Measurements from ENCODE around the gene TRAPPC12.

Gene TRAPPC12

DNA sequence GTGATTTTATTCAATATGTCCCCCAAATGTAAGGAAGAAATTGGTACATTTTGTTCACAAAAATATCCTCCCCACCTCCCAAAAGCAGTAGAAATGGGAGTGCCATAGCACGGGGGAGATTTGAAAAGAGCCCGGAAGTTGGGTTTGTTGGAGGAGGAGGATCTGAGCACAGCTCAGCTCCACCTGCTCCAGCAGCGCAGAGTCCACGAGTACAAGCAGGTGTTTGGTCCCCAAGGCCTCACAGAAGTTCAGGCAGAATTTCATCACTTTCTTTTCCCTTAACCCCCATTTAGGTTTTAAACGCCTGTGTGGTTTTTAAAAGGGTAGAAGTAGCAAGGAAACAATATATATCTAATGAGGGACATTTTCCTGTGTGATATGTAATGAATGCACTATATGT is 56.0 kb downstream of the TRAPPC12 start:
- H3K27ac ChIP-seq (ENCODE audit: poor library complexity, severe bottlenecking): no peak overlapping the region
- no peaks in the 10 kb centered on the region for H3K27me3 ChIP-seq (ENCODE audit: insufficient read depth, poor library complexity, severe bottlenecking)
- no peaks in the 10 kb centered on the region for H3K9me3 ChIP-seq (ENCODE audit: severe bottlenecking)
- TF ChIP-seq, protein P1, sequence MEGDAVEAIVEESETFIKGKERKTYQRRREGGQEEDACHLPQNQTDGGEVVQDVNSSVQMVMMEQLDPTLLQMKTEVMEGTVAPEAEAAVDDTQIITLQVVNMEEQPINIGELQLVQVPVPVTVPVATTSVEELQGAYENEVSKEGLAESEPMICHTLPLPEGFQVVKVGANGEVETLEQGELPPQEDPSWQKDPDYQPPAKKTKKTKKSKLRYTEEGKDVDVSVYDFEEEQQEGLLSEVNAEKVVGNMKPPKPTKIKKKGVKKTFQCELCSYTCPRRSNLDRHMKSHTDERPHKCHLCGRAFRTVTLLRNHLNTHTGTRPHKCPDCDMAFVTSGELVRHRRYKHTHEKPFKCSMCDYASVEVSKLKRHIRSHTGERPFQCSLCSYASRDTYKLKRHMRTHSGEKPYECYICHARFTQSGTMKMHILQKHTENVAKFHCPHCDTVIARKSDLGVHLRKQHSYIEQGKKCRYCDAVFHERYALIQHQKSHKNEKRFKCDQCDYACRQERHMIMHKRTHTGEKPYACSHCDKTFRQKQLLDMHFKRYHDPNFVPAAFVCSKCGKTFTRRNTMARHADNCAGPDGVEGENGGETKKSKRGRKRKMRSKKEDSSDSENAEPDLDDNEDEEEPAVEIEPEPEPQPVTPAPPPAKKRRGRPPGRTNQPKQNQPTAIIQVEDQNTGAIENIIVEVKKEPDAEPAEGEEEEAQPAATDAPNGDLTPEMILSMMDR (IDR thresholded peaks at IDR 0.05; ENCODE audit: poor library complexity, severe bottlenecking): no peak
- no peaks in the 10 kb centered on the region for H3K4me1 ChIP-seq (ENCODE audit: insufficient read depth, poor library complexity, severe bottlenecking)
- no peak for ATAC-seq (ENCODE audit: low read depth)
- no peak for DNase-seq (ENCODE audit: low spot score)
- H3K4me3 ChIP-seq (ENCODE audit: severe bottlenecking): no peak overlapping the region
- peaks cover 23% of the 10 kb centered on the region for H3K36me3 ChIP-seq (ENCODE audit: low read depth)

DNA sequence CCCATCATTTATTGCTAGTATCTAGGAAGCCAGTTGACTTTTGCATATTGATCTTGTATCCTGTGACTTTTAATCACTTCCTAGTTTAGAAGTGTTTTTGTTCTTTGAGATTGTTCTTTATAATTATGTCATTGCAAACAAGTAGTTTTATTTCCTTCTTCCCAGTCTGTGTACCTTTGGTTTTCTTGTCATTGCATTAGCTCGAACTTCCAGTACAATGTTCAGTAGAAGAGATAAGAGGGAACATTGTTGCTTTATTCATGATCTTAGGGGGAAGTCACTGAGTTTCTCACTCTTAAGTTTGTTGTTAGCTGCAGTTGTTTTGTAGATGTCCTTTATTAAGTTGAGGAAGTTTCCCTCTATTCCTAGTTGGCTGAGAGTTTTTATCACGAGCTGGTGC is 61.0 kb downstream of the TRAPPC12 start:
- TF ChIP-seq, protein P1 (IDR thresholded peaks at IDR 0.05; ENCODE audit: poor library complexity, severe bottlenecking): no peak
- Histone ChIP-seq H3K27me3 (ENCODE audit: insufficient read depth, poor library complexity, severe bottlenecking) (no peaks in the 10 kb centered on the region), H3K4me3 (ENCODE audit: severe bottlenecking) (no peak overlapping the region), H3K27ac (ENCODE audit: poor library complexity, severe bottlenecking) (no peak overlapping the region), H3K36me3 (ENCODE audit: low read depth) (peaks cover 30% of the 10 kb centered on the region), H3K4me1 (ENCODE audit: insufficient read depth, poor library complexity, severe bottlenecking) (no peaks in the 10 kb centered on the region), H3K9me3 (ENCODE audit: severe bottlenecking) (no peaks in the 10 kb centered on the region)
- ATAC-seq (ENCODE audit: low read depth) (no peak), DNase-seq (ENCODE audit: low spot score) (no peak)

DNA sequence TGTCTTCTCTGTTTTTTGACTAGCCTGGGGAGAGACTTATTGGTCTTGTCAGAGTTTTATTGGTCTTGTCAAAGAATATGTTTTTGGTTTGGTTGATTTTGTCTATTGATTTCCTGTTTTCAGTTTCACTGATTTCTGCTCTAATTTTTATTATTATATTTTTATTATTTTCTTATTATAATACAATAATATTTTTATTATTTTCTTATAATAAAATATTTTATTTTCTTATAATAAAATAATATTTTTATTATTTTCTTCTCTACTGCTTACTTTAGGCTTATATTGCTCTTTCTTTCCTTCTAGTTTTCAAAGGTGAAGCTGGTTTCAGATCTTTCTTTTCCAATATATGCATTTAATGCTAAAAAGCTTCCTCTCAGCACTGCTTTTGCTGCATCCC is 62.0 kb downstream of the TRAPPC12 start:
- Histone ChIP-seq H3K27ac (ENCODE audit: poor library complexity, severe bottlenecking) (no peak overlapping the region), H3K9me3 (ENCODE audit: severe bottlenecking) (no peaks in the 10 kb centered on the region), H3K4me3 (ENCODE audit: severe bottlenecking) (no peak overlapping the region), H3K36me3 (ENCODE audit: low read depth) (peaks cover 31% of the 10 kb centered on the region), H3K4me1 (ENCODE audit: insufficient read depth, poor library complexity, severe bottlenecking) (no peaks in the 10 kb centered on the region), H3K27me3 (ENCODE audit: insufficient read depth, poor library complexity, severe bottlenecking) (no peaks in the 10 kb centered on the region)
- no peak for DNase-seq (ENCODE audit: low spot score)
- no peak for ATAC-seq (ENCODE audit: low read depth)
- TF ChIP-seq, protein P1 (IDR thresholded peaks at IDR 0.05; ENCODE audit: poor library complexity, severe bottlenecking): no peak

DNA sequence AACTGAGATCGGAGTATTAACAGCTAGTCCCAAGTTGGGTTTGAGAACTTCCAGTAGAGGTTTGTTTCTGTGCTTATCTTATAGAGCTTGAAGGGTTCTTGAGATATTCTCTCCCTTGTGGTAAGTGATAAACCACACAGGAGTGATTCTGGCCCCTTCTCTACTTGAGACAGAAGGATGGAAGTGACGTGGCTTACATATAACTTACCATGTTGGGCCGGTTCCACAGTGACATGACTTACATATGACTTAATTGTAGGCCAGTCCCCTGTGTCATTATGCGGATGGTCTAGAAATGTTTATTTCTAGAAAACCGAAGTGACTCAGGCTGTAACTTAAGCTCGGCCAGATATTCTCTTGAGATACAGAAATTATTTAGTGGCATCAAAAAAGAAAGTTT is 62.7 kb downstream of the TRAPPC12 start:
- Histone ChIP-seq H3K27me3 (ENCODE audit: insufficient read depth, poor library complexity, severe bottlenecking) (no peaks in the 10 kb centered on the region), H3K9me3 (ENCODE audit: severe bottlenecking) (no peaks in the 10 kb centered on the region), H3K4me3 (ENCODE audit: severe bottlenecking) (no peak overlapping the region), H3K36me3 (ENCODE audit: low read depth) (peaks cover 33% of the 10 kb centered on the region), H3K27ac (ENCODE audit: poor library complexity, severe bottlenecking) (no peak overlapping the region), H3K4me1 (ENCODE audit: insufficient read depth, poor library complexity, severe bottlenecking) (no peaks in the 10 kb centered on the region)
- TF ChIP-seq, protein P1 (IDR thresholded peaks at IDR 0.05; ENCODE audit: poor library complexity, severe bottlenecking): no peak
- ATAC-seq (ENCODE audit: low read depth) (no peak), DNase-seq (ENCODE audit: low spot score) (no peak)

DNA sequence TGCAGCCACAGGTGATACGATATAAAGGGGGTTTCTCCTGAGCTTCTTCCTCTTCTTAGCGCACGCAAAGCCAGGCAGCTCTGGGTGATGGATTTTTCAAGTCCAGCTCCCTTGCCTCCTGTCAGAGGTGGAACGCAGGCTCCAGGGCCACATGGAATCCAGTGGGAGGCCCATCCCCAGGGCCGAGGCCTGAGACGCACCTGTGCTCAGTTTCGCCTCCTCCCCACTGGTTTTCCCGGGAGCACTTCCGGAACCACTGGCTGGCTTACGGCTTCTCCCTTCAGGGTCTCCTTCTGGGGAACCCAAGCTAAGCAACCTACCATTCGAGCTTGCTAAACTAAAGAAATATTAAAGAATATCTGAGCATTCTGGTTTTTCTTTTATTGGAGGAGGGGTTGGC is 63.6 kb downstream of the TRAPPC12 start:
- Histone ChIP-seq H3K27ac (ENCODE audit: poor library complexity, severe bottlenecking) (no peak overlapping the region), H3K27me3 (ENCODE audit: insufficient read depth, poor library complexity, severe bottlenecking) (no peaks in the 10 kb centered on the region), H3K4me3 (ENCODE audit: severe bottlenecking) (no peak overlapping the region), H3K9me3 (ENCODE audit: severe bottlenecking) (no peaks in the 10 kb centered on the region), H3K4me1 (ENCODE audit: insufficient read depth, poor library complexity, severe bottlenecking) (no peaks in the 10 kb centered on the region), H3K36me3 (ENCODE audit: low read depth) (peaks cover 37% of the 10 kb centered on the region)
- no peak for ATAC-seq (ENCODE audit: low read depth)
- DNase-seq (ENCODE audit: low spot score): no peak
- TF ChIP-seq, protein P1 (IDR thresholded peaks at IDR 0.05; ENCODE audit: poor library complexity, severe bottlenecking): no peak
